HepG2 (cell line): ENCODE results near the gene DHX34. TPM values are rescaled to one million over a fixed set of nuclear protein-coding genes. Genes with fewer than 3 reads are reported as not detected.
A peak's percentile ranks its signal among the peaks of the same experiment; 100 is the strongest.

Experiments used
- AHR ChIP-seq: IDR thresholded peaks from 2 replicates; pipeline ENCODE4 v1.6.1; 2018; ENCODE audit warnings: missing genetic modification reagents, missing compliant biosample characterization
- ATF3 ChIP-seq: sonication (generic); formaldehyde crosslinking; IDR thresholded peaks from 2 replicates; pipeline ENCODE4 v1.4.0; 2020; ENCODE audit warnings: missing genetic modification reagents
- ATF4 ChIP-seq, 2 experiments: fragments of 450-650 bp in 1 of 2; sonication (generic) in 1 of 2; formaldehyde crosslinking; IDR thresholded peaks; 2 replicates each; pipeline versions ENCODE4 v1.5.0 to v1.8.0; 2020 to 2022; ENCODE audit warnings: mild to moderate bottlenecking in 1 of 2, missing genetic modification reagents in 1 of 2
- FOXA1 ChIP-seq, 2 experiments: fragments of 450-650 bp in 1 of 2; sonication (generic) in 1 of 2; formaldehyde crosslinking in 1 of 2; IDR thresholded peaks; 2 replicates each; pipeline versions ENCODE4 v1.4.0 to v1.6.1; 2016 to 2020; ENCODE audit warnings: missing genetic modification reagents in 1 of 2
- GTF3A ChIP-seq: sonication (generic); formaldehyde crosslinking; conservative IDR thresholded peaks from 2 replicates; pipeline ENCODE4 v1.4.0; 2020; ENCODE audit warnings: mild to moderate bottlenecking, missing genetic modification reagents
- JDP2 ChIP-seq: sonication (generic); formaldehyde crosslinking; IDR thresholded peaks from 2 replicates; pipeline ENCODE4 v1.8.1; 2022; ENCODE audit warnings: missing genetic modification reagents, borderline replicate concordance
- KDM6A ChIP-seq: IDR thresholded peaks from 2 replicates; pipeline ENCODE4 v1.6.1; 2016; ENCODE audit warnings: low read depth
- MAF1 ChIP-seq: sonication (generic); formaldehyde crosslinking; IDR thresholded peaks from 2 replicates; pipeline ENCODE4 v1.5.0; 2020; ENCODE audit warnings: missing genetic modification reagents, borderline replicate concordance
- MAFK ChIP-seq, 2 experiments: IDR thresholded peaks in 1 of 2; conservative IDR thresholded peaks in 1 of 2; 2 replicates each; pipeline ENCODE4 v1.6.1; 2011; ENCODE audit warnings: improper control_type of control experiment in 2 of 2, low read length in 2 of 2
- NR2F6 ChIP-seq, 2 experiments: IDR thresholded peaks; 2 replicates each; pipeline ENCODE4 v1.6.1; 2016; ENCODE audit warnings: antibody characterized with exemption in 1 of 2, mild to moderate bottlenecking in 1 of 2
- PBX3 ChIP-seq: sonication (generic); formaldehyde crosslinking; IDR thresholded peaks from 2 replicates; pipeline ENCODE4 v1.8.1; 2023; ENCODE audit warnings: missing genetic modification reagents, inconsistent platforms, borderline replicate concordance
- SMYD3 ChIP-seq: sonication (generic); formaldehyde crosslinking; IDR thresholded peaks from 2 replicates; pipeline ENCODE4 v1.8.1; 2023; ENCODE audit warnings: mild to moderate bottlenecking, missing genetic modification reagents
- SOX6 ChIP-seq, 2 experiments: fragments of 450-650 bp in 1 of 2; sonication (generic) in 1 of 2; formaldehyde crosslinking in 1 of 2; IDR thresholded peaks; 2 replicates each; pipeline versions ENCODE4 v1.4.0 to v1.6.1; 2017 to 2020; ENCODE audit warnings: antibody characterized with exemption in 1 of 2, mild to moderate bottlenecking in 1 of 2, missing genetic modification reagents in 1 of 2
- TSC22D2 ChIP-seq: sonication (generic); formaldehyde crosslinking; IDR thresholded peaks from 2 replicates; pipeline ENCODE4 v1.5.1; 2020; ENCODE audit warnings: missing genetic modification reagents, mild to moderate bottlenecking, borderline replicate concordance
- ZFP82 ChIP-seq: sonication (generic); formaldehyde crosslinking; IDR thresholded peaks from 2 replicates; pipeline ENCODE4 v1.5.1; 2020; ENCODE audit warnings: mild to moderate bottlenecking, missing genetic modification reagents, borderline replicate concordance
- ZNF138 ChIP-seq: sonication (generic); formaldehyde crosslinking; IDR thresholded peaks from 2 replicates; pipeline ENCODE4 v1.5.0; 2020; ENCODE audit warnings: mild to moderate bottlenecking, low read depth, missing genetic modification reagents
- ZNF205 ChIP-seq: IDR thresholded peaks from 2 replicates; pipeline ENCODE4 v1.6.1; 2018; ENCODE audit warnings: missing biosample characterization, missing genetic modification reagents
- ZNF253 ChIP-seq: sonication (generic); formaldehyde crosslinking; IDR thresholded peaks from 2 replicates; pipeline ENCODE4 v1.8.0; 2022; ENCODE audit warnings: mild to moderate bottlenecking, missing genetic modification reagents, borderline replicate concordance
- ZNF33B ChIP-seq: sonication (generic); formaldehyde crosslinking; IDR thresholded peaks from 2 replicates; pipeline ENCODE4 v1.5.1; 2020; ENCODE audit warnings: mild to moderate bottlenecking, missing genetic modification reagents
- ZNF503 ChIP-seq: sonication (generic); formaldehyde crosslinking; IDR thresholded peaks from 2 replicates; pipeline ENCODE4 v1.4.0; 2020; ENCODE audit warnings: missing genetic modification reagents
- ZNF510 ChIP-seq: sonication (generic); formaldehyde crosslinking; IDR thresholded peaks from 2 replicates; pipeline ENCODE4 v1.4.0; 2020; ENCODE audit warnings: low read depth, mild to moderate bottlenecking, missing genetic modification reagents
- ZNF570 ChIP-seq: sonication (generic); formaldehyde crosslinking; IDR thresholded peaks from 2 replicates; pipeline ENCODE4 v1.4.0; 2020; ENCODE audit warnings: mild to moderate bottlenecking, missing genetic modification reagents, borderline replicate concordance
- ZNF619 ChIP-seq: sonication (generic); formaldehyde crosslinking; IDR thresholded peaks from 2 replicates; pipeline ENCODE4 v1.4.0; 2020; ENCODE audit warnings: mild to moderate bottlenecking, missing genetic modification reagents
- ZNF678 ChIP-seq: sonication (generic); formaldehyde crosslinking; IDR thresholded peaks from 2 replicates; pipeline ENCODE4 v1.4.0; 2020; ENCODE audit warnings: mild to moderate bottlenecking, missing genetic modification reagents
- ZNF761 ChIP-seq: sonication (generic); formaldehyde crosslinking; conservative IDR thresholded peaks from 2 replicates; pipeline ENCODE4 v1.4.0; 2020; ENCODE audit warnings: mild to moderate bottlenecking, missing genetic modification reagents
- ZNF777 ChIP-seq: sonication (generic); formaldehyde crosslinking; IDR thresholded peaks from 2 replicates; pipeline ENCODE4 v1.4.0; 2020; ENCODE audit warnings: missing genetic modification reagents
- polyA plus RNA-seq, 8 experiments: library from polyadenylated mRNA; depleted of rRNA in 3 of 8; stranded (reverse) in 7 of 8; unstranded in 1 of 8; fragments of >200 nt; fragmentation: Illumina TruSeq in 4 of 8; extraction: Trizol in 4 of 8; gene quantifications; 2 replicates each; pipeline versions ENCODE4 v1.2.1 to v1.2.3, GENCODE V29; 2011 to 2016; ENCODE audit warnings: low read depth in 4 of 8, missing spikeins in 1 of 8, mixed read lengths in 1 of 8; ENCODE audit not compliant: insufficient read depth in 1 of 8
- total RNA-seq, 5 experiments: library from RNA; depleted of rRNA; stranded (reverse); fragments of >200 nt; fragmentation: Illumina TruSeq; extraction: Trizol; gene quantifications; 2 replicates each; pipeline ENCODE4 v1.2.3, GENCODE V29; 2016; ENCODE audit warnings: low read depth in 1 of 5

Gene DHX34
- total and polyA plus RNA-seq, 2 of the 13 experiments (the other 11 are each of a cell fraction or from before 2014, with no cell fraction given) = 9.2 to 12.0 TPM

GRCh38 chr19:47430041-47430802, 81.1 kb downstream of the DHX34 start (continued):
- TF ChIP-seq ATF4 (CRISPR knock-in tag; IDR thresholded peaks at IDR 0.05) (no peak), ZNF619 (CRISPR knock-in tag) (no peak), JDP2 (no peak), KDM6A (CRISPR knock-in tag) (no peak), NR2F6 (IDR thresholded peaks at IDR 0.05) (no peak), NR2F6 (CRISPR knock-in tag; IDR thresholded peaks at IDR 0.05) (no peak), ZNF510 (CRISPR knock-in tag) (0 out of 2 replicates have a peak, but pooled peaks have one; percentile 43), ZNF570 (no peak), SMYD3 (CRISPR knock-in tag) (no peak), ATF3 (0 out of 2 replicates have a peak, but pooled peaks have one; percentile 51), TSC22D2 (CRISPR knock-in tag) (peak; percentile 77; the same call in 1 of the 2 replicates), ZNF33B (CRISPR knock-in tag) (no peak; the same call in 1 of the 2 replicates), ZNF761 (CRISPR knock-in tag) (no peak), GTF3A (no peak), ZFP82 (CRISPR knock-in tag) (peak; percentile 34; the same call in 1 of the 2 replicates), AHR (CRISPR knock-in tag) (no peak), ZNF777 (CRISPR knock-in tag) (peak; percentile 97), ZNF205 (CRISPR knock-in tag) (no peak), ZNF678 (no peak), PBX3 (no peak), ZNF253 (CRISPR knock-in tag) (no peak), SOX6 (IDR thresholded peaks at IDR 0.05) (no peak), SOX6 (CRISPR knock-in tag; IDR thresholded peaks at IDR 0.05) (peak; percentile 44; the same call in 1 of the 2 replicates), MAF1 (no peak), ZNF503 (CRISPR knock-in tag) (no peak), FOXA1 (IDR thresholded peaks at IDR 0.05) (no peak), FOXA1 (CRISPR knock-in tag; IDR thresholded peaks at IDR 0.05) (0 out of 2 replicates have a peak, but pooled peaks have one; percentile 4), MAFK (conservative IDR thresholded peaks at IDR 0.05 in 1 of 2, IDR thresholded peaks at IDR 0.05 in 1 of 2; ENCODE audit: low read length in 2 of 2) (no peak), ZNF138 (CRISPR knock-in tag) (0 out of 2 replicates have a peak, but pooled peaks have one; percentile 53)
